Loucy (cell line): ENCODE data around the gene EMC7.

Experiments
- H2AFZ ChIP-seq: fragments of 200-600 bp; sonication (generic); 2 replicates; pipeline ENCODE4 v1.6.0; 2016; ENCODE audit warnings: antibody characterized with exemption, mild to moderate bottlenecking, low read length, moderate library complexity
- H3F3A ChIP-seq: fragments of 200-600 bp; 2 replicates; pipeline ENCODE4 v1.6.0; 2016; ENCODE audit warnings: antibody characterized with exemption, low read depth, mild to moderate bottlenecking
- H3K27me3 ChIP-seq: fragments of 200-600 bp; sonication (generic); 2 replicates; pipeline ENCODE4 v1.6.1; 2014; ENCODE audit warnings: low read length, mild to moderate bottlenecking; ENCODE audit not compliant: insufficient read depth, poor library complexity, severe bottlenecking
- H3K36me3 ChIP-seq: fragments of 200-600 bp; sonication (generic); 2 replicates; pipeline ENCODE4 v1.6.1; 2016; ENCODE audit warnings: low read length; ENCODE audit not compliant: insufficient read depth
- H3K4me1 ChIP-seq: fragments of 200-600 bp; sonication (generic); 2 replicates; pipeline ENCODE4 v1.5.1; 2014; ENCODE audit warnings: low read length, mild to moderate bottlenecking; ENCODE audit not compliant: insufficient read depth, poor library complexity, severe bottlenecking
- H3K4me2 ChIP-seq: fragments of 200-600 bp; sonication (generic); 2 replicates; pipeline ENCODE4 v1.6.0; 2014; ENCODE audit warnings: antibody characterized with exemption, low read length, low read depth, mild to moderate bottlenecking; ENCODE audit not compliant: poor library complexity, severe bottlenecking
- H3K4me3 ChIP-seq: fragments of 200-600 bp; sonication (generic); 2 replicates; pipeline ENCODE4 v1.5.1; 2014; ENCODE audit warnings: low read length, mild to moderate bottlenecking, mixed read lengths; ENCODE audit not compliant: poor library complexity, severe bottlenecking
- H3K79me2 ChIP-seq: fragments of 200-600 bp; sonication (generic); 2 replicates; pipeline ENCODE4 v1.6.1; 2014; ENCODE audit warnings: low read length; ENCODE audit not compliant: insufficient read depth
- H3K9ac ChIP-seq: fragments of 200-600 bp; sonication (generic); 2 replicates; pipeline ENCODE4 v1.6.0; 2014; ENCODE audit warnings: mild to moderate bottlenecking, low read depth, low read length, moderate library complexity; ENCODE audit not compliant: poor library complexity, severe bottlenecking
- H3K9me2 ChIP-seq: fragments of 200-600 bp; sonication (generic); replicated peaks from 2 replicates; pipeline ENCODE4 v1.6.1; 2016; ENCODE audit warnings: low read depth, low read length, mixed read lengths
- H3K9me3 ChIP-seq: fragments of 200-600 bp; sonication (generic); 2 replicates; pipeline ENCODE4 v1.6.1; 2014; ENCODE audit warnings: mild to moderate bottlenecking, antibody characterized with exemption, low read length, low read depth; ENCODE audit not compliant: insufficient read depth
- H4K20me1 ChIP-seq: fragments of 200-600 bp; sonication (generic); 2 replicates; pipeline ENCODE4 v1.6.0; 2014; ENCODE audit warnings: antibody characterized with exemption, low read length, mild to moderate bottlenecking; ENCODE audit not compliant: insufficient read depth, poor library complexity, severe bottlenecking
- EZH2phosphoT487 ChIP-seq: fragments of 200-600 bp; IDR thresholded peaks from 2 replicates; pipeline ENCODE4 v1.6.1; 2018; ENCODE audit warnings: antibody characterized with exemption, mild to moderate bottlenecking, moderate library complexity, borderline replicate concordance
- TF ChIP-seq, protein P1 (sequence below): fragments of 200-600 bp; sonication (generic); conservative IDR thresholded peaks from 2 replicates; pipeline ENCODE4 v1.5.1; 2014; ENCODE audit warnings: mild to moderate bottlenecking, antibody characterized with exemption, low read length

EMC7 gene

DNA sequence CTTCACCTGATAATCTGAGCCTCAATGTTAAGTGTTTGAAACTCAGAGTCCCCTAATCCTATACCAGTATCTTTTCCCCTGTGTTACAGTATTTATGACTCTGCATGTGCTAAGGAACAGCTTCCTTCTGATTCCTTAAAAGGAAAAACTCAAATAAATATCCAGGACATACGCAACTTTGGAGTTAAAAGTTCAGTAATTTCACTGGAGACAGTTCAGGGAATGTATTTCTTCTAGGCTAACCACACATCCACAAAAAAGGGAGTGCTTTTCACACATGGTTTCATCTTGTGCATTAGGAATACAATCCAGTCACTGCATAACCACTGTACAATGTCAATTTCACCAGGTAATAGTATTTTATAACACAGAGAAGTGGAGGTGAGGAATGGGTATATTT lies 31.2 kb upstream of the EMC7 start:
- H3K27me3 ChIP-seq, result no peaks in the 10 kb centered on the region
- no peaks in the 10 kb centered on the region for H3K9me3 ChIP-seq
- H3F3A ChIP-seq, result no peaks in the 10 kb centered on the region
- no peak overlapping the region for H2AFZ ChIP-seq
- TF ChIP-seq, protein P1, sequence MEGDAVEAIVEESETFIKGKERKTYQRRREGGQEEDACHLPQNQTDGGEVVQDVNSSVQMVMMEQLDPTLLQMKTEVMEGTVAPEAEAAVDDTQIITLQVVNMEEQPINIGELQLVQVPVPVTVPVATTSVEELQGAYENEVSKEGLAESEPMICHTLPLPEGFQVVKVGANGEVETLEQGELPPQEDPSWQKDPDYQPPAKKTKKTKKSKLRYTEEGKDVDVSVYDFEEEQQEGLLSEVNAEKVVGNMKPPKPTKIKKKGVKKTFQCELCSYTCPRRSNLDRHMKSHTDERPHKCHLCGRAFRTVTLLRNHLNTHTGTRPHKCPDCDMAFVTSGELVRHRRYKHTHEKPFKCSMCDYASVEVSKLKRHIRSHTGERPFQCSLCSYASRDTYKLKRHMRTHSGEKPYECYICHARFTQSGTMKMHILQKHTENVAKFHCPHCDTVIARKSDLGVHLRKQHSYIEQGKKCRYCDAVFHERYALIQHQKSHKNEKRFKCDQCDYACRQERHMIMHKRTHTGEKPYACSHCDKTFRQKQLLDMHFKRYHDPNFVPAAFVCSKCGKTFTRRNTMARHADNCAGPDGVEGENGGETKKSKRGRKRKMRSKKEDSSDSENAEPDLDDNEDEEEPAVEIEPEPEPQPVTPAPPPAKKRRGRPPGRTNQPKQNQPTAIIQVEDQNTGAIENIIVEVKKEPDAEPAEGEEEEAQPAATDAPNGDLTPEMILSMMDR, result no peak
- no peak for TF ChIP-seq EZH2phosphoT487
- H3K36me3 ChIP-seq, result no peaks in the 10 kb centered on the region
- no peak overlapping the region for H3K9ac ChIP-seq
- H4K20me1 ChIP-seq, result no peaks in the 10 kb centered on the region
- H3K79me2 ChIP-seq, result no peaks in the 10 kb centered on the region
- no peaks in the 10 kb centered on the region for H3K4me1 ChIP-seq
- H3K9me2 ChIP-seq, result no peaks in the 10 kb centered on the region
- no peak overlapping the region for H3K4me3 ChIP-seq
- H3K4me2 ChIP-seq, result no peak overlapping the region

DNA sequence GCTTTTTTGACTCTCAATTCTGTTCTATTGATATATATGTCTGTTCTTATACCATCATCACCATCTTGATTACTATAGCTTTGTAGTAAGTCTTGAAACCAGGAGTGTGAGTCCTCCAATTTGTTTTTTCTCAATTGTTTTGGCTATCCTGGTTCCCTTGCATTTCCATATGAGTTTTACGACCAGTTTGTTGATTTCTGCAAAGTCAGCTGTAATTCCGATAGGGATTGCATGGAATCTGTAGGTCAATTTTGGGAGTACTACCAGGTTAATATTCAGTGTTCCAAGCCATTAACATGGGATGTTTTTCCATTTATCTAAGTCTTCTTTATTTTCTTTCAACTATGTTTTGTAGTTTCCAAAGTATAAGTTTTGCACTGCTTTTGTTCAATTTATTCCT lies 27.2 kb upstream of the EMC7 start:
- no peaks in the 10 kb centered on the region for H3K9me3 ChIP-seq
- no peaks in the 10 kb centered on the region for H3K4me1 ChIP-seq
- H3F3A ChIP-seq, result no peaks in the 10 kb centered on the region
- H3K9me2 ChIP-seq, result no peaks in the 10 kb centered on the region
- H2AFZ ChIP-seq, result no peak overlapping the region
- H3K9ac ChIP-seq, result no peak overlapping the region
- no peak overlapping the region for H3K4me3 ChIP-seq
- no peaks in the 10 kb centered on the region for H4K20me1 ChIP-seq
- no peak overlapping the region for H3K4me2 ChIP-seq
- H3K36me3 ChIP-seq, result no peaks in the 10 kb centered on the region
- H3K79me2 ChIP-seq, result no peaks in the 10 kb centered on the region
- TF ChIP-seq, protein P1, result no peak
- no peak for TF ChIP-seq EZH2phosphoT487
- no peaks in the 10 kb centered on the region for H3K27me3 ChIP-seq

DNA sequence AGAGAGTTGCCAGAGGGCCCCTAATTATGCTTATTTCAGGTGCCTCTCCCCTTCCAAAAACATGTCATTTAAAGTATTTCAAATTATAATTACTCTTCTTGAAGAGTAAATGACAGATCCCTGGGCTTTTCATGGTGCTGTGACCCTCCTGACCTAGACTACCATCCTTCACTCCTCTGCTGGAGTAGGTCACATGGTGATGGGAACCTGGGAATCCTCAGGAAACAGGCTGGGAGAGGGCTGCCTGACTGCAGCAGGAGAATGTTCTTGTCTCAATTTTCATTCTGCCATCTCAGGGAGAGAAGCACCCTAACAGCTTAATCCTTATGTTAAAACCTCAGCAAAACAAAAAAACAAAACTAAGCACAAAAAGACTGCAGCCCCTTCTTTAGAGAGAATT lies 24.9 kb upstream of the EMC7 start:
- H4K20me1 ChIP-seq, result no peaks in the 10 kb centered on the region
- TF ChIP-seq EZH2phosphoT487, result no peak
- TF ChIP-seq, protein P1, result no peak
- no peaks in the 10 kb centered on the region for H3K9me2 ChIP-seq
- no peaks in the 10 kb centered on the region for H3K79me2 ChIP-seq
- no peaks in the 10 kb centered on the region for H3K27me3 ChIP-seq
- H3F3A ChIP-seq, result no peaks in the 10 kb centered on the region
- no peaks in the 10 kb centered on the region for H3K9me3 ChIP-seq
- H3K4me3 ChIP-seq, result no peak overlapping the region
- no peak overlapping the region for H2AFZ ChIP-seq
- no peaks in the 10 kb centered on the region for H3K36me3 ChIP-seq
- no peaks in the 10 kb centered on the region for H3K4me1 ChIP-seq
- no peak overlapping the region for H3K9ac ChIP-seq
- H3K4me2 ChIP-seq, result no peak overlapping the region
